K562 (cell line): Measurements from ENCODE around the gene GPRASP3. TPM values are rescaled to one million over a fixed set of nuclear protein-coding genes. Genes with fewer than 3 reads are reported as not detected.

Experiments
- ATAC-seq: fragments of 200-7000 bp; cut with Tn5 transposase; 3 replicates; pipeline ENCODE4 v1.9.1; 2020; ENCODE audit warnings: moderate library complexity
- BruUV-seq: library from RNA; stranded (reverse); fragments of 400-500 nt; replicated peaks from 2 replicates; lab custom pipeline; 2021; lab: Mats Ljungman, UMichigan
- CTCF ChIA-PET: fragments of 300-600 bp; formaldehyde crosslinking; extraction: SDS; loops from one replicate; lab custom pipeline; 2021; ENCODE audit warnings: low intra/inter-chr PET ratio; lab: Yijun Ruan, JAX
- POLR2A ChIA-PET: fragments of 300-600, 350-650 bp; sonication (Branson Sonifier 250); formaldehyde crosslinking; extraction: SDS; loops from one replicate; lab custom pipeline; 2021; ENCODE audit warnings: antibody characterized with exemption, inconsistent platforms; lab: Yijun Ruan, JAX
- DNase-seq, 4 experiments: peaks; one replicate each; pipeline versions ENCODE4 v3.0.0 to v3.0.0-alpha.2; 2011 to 2018; ENCODE audit warnings: low spot score in 3 of 4, mixed read lengths in 3 of 4; ENCODE audit errors: extremely low read depth in 1 of 4
- FAIRE-seq: peaks from 2 replicates; lab custom pipeline; 2011; peaks lifted over from hg19 to GRCh38; lab: Jason Lieb, UNC
- H2AFZ ChIP-seq: 2 replicates; pipeline ENCODE4 v1.6.0; 2011; ENCODE audit warnings: low read depth, low read length, control low read depth, inconsistent platforms
- H3K27ac ChIP-seq: fragments of 200-600 bp; 3 replicates; pipeline ENCODE4 v1.8.0; 2011; ENCODE audit warnings: low read depth, mild to moderate bottlenecking, control low read depth, inconsistent platforms, low read length, moderate library complexity, mixed read lengths; ENCODE audit errors: extremely low read depth
- H3K27me3 ChIP-seq, 2 experiments: fragments of 300-600 bp in 1 of 2; 2 replicates in 1 of 2; 3 replicates in 1 of 2; pipeline versions ENCODE4 v1.6.0 to v1.8.0; 2011; ENCODE audit warnings: inconsistent platforms in 2 of 2, low read length in 2 of 2, mild to moderate bottlenecking in 1 of 2, mixed read lengths in 1 of 2, moderate library complexity in 1 of 2; ENCODE audit not compliant: control insufficient read depth in 2 of 2, insufficient read depth in 2 of 2
- H3K36me3 ChIP-seq: fragments of 300-600 bp; 3 replicates; pipeline ENCODE4 v1.8.0; 2011; ENCODE audit warnings: mild to moderate bottlenecking, low read length, inconsistent platforms; ENCODE audit not compliant: control insufficient read depth, insufficient read depth
- H3K4me1 ChIP-seq, 2 experiments: fragments of 200-600 bp in 1 of 2; replicated peaks in 1 of 2; 2 replicates in 1 of 2; 3 replicates in 1 of 2; pipeline versions ENCODE4 v1.5.1 to v1.8.0; 2011; ENCODE audit warnings: inconsistent platforms in 2 of 2, low read length in 2 of 2, mild to moderate bottlenecking in 1 of 2, mixed read lengths in 1 of 2, moderate library complexity in 1 of 2; ENCODE audit not compliant: control insufficient read depth in 2 of 2, insufficient read depth in 2 of 2
- H3K4me2 ChIP-seq: 2 replicates; pipeline ENCODE4 v1.6.1; 2011; ENCODE audit warnings: low read length, control low read depth, inconsistent platforms, mixed read lengths; ENCODE audit not compliant: insufficient read depth
- H3K4me3 ChIP-seq: fragments of 200-600 bp; sonication (generic), shearing (Covaris generic); 2 replicates; pipeline ENCODE4 v1.5.1; 2016; ENCODE audit warnings: control low read depth, inconsistent platforms
- H3K79me2 ChIP-seq: fragments of 200-600 bp; 3 replicates; pipeline ENCODE4 v1.8.0; 2011; ENCODE audit warnings: low read length, inconsistent platforms; ENCODE audit not compliant: control insufficient read depth, insufficient read depth
- H3K9ac ChIP-seq, 2 experiments: 2 replicates each; pipeline versions ENCODE4 v1.6.0 to v1.6.1; 2011; ENCODE audit warnings: low read depth in 2 of 2, low read length in 2 of 2, control low read depth in 1 of 2, inconsistent platforms in 1 of 2, mild to moderate bottlenecking in 1 of 2, mixed read lengths in 1 of 2; ENCODE audit not compliant: insufficient read depth in 1 of 2
- H3K9me1 ChIP-seq: one replicate; pipeline ENCODE4 v1.6.0; 2011; ENCODE audit warnings: inconsistent platforms, mild to moderate bottlenecking, low read length, moderate library complexity; ENCODE audit not compliant: control insufficient read depth, insufficient read depth
- H3K9me3 ChIP-seq: replicated peaks from 2 replicates; pipeline ENCODE4 v1.5.1; 2011; ENCODE audit warnings: low read depth, low read length, inconsistent platforms; ENCODE audit not compliant: control insufficient read depth, insufficient read depth
- H4K20me1 ChIP-seq: replicated peaks from 2 replicates; pipeline ENCODE4 v1.6.1; 2011; ENCODE audit warnings: low read length, inconsistent platforms, mixed read lengths; ENCODE audit not compliant: control insufficient read depth, insufficient read depth
- ATF7 ChIP-seq: fragments of 450-650 bp; IDR thresholded peaks from 2 replicates; pipeline ENCODE4 v1.7.1; 2014; ENCODE audit warnings: mild to moderate bottlenecking, moderate library complexity
- EP400 ChIP-seq: fragments of 450-650 bp; IDR thresholded peaks from 2 replicates; pipeline ENCODE4 v1.6.1; 2017; ENCODE audit warnings: antibody characterized with exemption, mild to moderate bottlenecking, moderate library complexity
- PHF8 ChIP-seq: fragments of 200-600 bp; sonication (generic); IDR thresholded peaks from 2 replicates; pipeline ENCODE4 v1.6.1; 2012; ENCODE audit warnings: mixed run types, mild to moderate bottlenecking, inconsistent platforms, low read length, moderate library complexity, borderline replicate concordance
- POLR2A ChIP-seq: fragments of 450-650 bp; conservative IDR thresholded peaks from 2 replicates; pipeline ENCODE4 v1.6.1; 2016
- TAL1 ChIP-seq: fragments of 450-650 bp; IDR thresholded peaks from 2 replicates; pipeline ENCODE4 v1.6.1; 2016; ENCODE audit warnings: mild to moderate bottlenecking
- WGBS: fragments of 100-300 bp; shearing (Covaris generic); methylation state at CpG from one replicate; pipeline ENCODE4 v1.1.6; 2016; ENCODE audit warnings: low coverage, mixed read lengths; ENCODE audit not compliant: insufficient coverage; ENCODE audit errors: missing lambda C conversion rate; 5-methylcytosine and 5-hydroxymethylcytosine counted together
- in situ Hi-C: fragments of 300-500 bp; cut with MboI; formaldehyde crosslinking; loops from 4 replicates; pipeline ENCODE4 v1.15.0; 2018; ENCODE audit warnings: inconsistent platforms, mixed read lengths
- intact Hi-C: fragments of 100-400 bp; cut with micrococcal nuclease; formaldehyde crosslinking; loops from 2 replicates; pipeline ENCODE4 v1.14.2; 2022
- polyA plus RNA-seq, 8 experiments: library from polyadenylated mRNA; depleted of rRNA in 4 of 8; stranded (reverse) in 5 of 8; unstranded in 3 of 8; fragments of >200 nt; fragmentation: Nextera tagmentation in 2 of 8; fragmentation: Illumina TruSeq in 1 of 8; extraction: Ambion mirVana in 2 of 8; extraction: Trizol in 1 of 8; gene quantifications; 2 replicates each; pipeline versions ENCODE4 v1.2.1 to v1.2.3, GENCODE V29; 2011 to 2014; ENCODE audit warnings: inconsistent platforms in 1 of 8, missing spikeins in 1 of 8
- total RNA-seq, 7 experiments: library from RNA; depleted of rRNA in 6 of 7; stranded (reverse); fragments of >200 nt in 6 of 7; fragmentation: Illumina TruSeq in 2 of 7; extraction: Trizol in 2 of 7; gene quantifications; 2 replicates each; pipeline versions ENCODE4 v1.2.1 to v1.2.3, GENCODE V29; 2011 to 2021; ENCODE audit warnings: low replicate concordance in 1 of 7
- TF ChIP-seq, protein P1 (sequence below): fragments of 250-450 bp; sonication (Bioruptor Pico); IDR thresholded peaks from 2 replicates; pipeline ENCODE4 v1.4.0; 2020
- TF ChIP-seq, protein P2 (sequence below): fragments of 450-650 bp; IDR thresholded peaks from 2 replicates; pipeline ENCODE4 v1.6.1; 2016
- TF ChIP-seq, protein P3 (sequence below), 3 experiments: IDR thresholded peaks in 2 of 3; conservative IDR thresholded peaks in 1 of 3; 2 replicates each; pipeline ENCODE4 v1.5.1; 2011 to 2012; ENCODE audit warnings: low read length in 3 of 3, mild to moderate bottlenecking in 3 of 3, control low read depth in 2 of 3, improper control_type of control experiment in 1 of 3, inconsistent platforms in 1 of 3, low read depth in 1 of 3, mixed read lengths in 1 of 3, moderate library complexity in 1 of 3; ENCODE audit not compliant: insufficient read depth in 2 of 3

GPRASP3 gene
- total and polyA plus RNA-seq, 9 of the 15 experiments (the other 6 are each of a cell fraction or from before 2014, with no cell fraction given), result 0.50 to 1.9 (median 1.1) TPM

DNA sequence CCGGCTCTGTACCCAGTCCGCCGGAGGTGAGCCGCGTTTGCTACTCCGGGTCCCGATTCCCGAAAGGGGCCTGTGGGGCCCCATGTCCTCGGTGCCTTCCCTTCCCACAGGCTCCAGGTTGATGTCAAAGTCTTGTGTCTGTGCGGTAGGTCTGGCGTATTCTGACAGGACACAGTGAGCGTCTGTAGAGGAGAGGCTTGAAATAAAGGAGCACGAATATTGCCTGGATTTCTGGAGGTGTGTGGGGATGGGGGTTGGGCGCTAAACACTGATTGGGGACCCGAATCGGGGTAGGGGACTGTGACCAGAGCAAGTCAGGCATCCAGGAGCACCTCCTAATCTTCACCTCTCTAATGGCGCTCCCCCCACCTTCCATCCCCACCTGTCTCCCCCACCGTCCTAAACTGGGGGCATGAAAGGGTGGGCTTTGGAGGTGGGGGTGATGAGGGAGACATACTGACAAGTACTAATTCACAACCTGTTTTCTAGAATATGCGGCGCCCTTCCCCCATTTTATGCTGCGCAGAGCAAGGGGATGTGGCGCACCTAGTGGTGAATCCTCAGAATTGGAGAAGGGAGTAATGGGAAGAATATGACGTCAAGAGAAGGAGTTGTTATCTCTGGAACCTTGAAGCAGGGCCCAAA lies 7.4 kb upstream of the GPRASP3 start (continued):
- TF ChIP-seq, protein P1, sequence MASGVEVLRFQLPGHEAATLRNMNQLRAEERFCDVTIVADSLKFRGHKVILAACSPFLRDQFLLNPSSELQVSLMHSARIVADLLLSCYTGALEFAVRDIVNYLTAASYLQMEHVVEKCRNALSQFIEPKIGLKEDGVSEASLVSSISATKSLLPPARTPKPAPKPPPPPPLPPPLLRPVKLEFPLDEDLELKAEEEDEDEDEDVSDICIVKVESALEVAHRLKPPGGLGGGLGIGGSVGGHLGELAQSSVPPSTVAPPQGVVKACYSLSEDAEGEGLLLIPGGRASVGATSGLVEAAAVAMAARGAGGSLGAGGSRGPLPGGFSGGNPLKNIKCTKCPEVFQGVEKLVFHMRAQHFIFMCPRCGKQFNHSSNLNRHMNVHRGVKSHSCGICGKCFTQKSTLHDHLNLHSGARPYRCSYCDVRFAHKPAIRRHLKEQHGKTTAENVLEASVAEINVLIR, result 0 out of 2 replicates have a peak, but pooled peaks have one; percentile 13
- TF ChIP-seq POLR2A (no peak), ATF7 (peak; percentile 83; the same call in 1 of the 2 replicates), TAL1 (no peak), PHF8 (0 out of 2 replicates have a peak, but pooled peaks have one; percentile 2)
- TF ChIP-seq, protein P2, sequence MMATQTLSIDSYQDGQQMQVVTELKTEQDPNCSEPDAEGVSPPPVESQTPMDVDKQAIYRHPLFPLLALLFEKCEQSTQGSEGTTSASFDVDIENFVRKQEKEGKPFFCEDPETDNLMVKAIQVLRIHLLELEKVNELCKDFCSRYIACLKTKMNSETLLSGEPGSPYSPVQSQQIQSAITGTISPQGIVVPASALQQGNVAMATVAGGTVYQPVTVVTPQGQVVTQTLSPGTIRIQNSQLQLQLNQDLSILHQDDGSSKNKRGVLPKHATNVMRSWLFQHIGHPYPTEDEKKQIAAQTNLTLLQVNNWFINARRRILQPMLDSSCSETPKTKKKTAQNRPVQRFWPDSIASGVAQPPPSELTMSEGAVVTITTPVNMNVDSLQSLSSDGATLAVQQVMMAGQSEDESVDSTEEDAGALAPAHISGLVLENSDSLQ, result no peak

DNA sequence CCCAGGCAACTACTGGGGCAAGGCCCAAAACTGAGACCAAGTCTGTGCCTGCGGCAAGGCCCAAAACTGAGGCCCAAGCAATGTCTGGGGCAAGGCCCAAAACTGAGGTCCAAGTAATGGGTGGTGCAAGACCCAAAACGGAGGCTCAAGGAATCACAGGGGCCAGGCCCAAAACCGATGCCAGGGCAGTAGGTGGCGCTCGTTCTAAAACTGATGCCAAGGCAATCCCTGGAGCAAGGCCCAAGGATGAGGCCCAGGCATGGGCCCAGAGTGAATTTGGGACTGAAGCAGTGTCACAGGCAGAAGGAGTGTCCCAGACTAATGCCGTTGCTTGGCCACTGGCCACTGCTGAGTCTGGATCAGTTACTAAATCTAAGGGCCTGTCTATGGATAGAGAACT lies 5.5 kb upstream of the GPRASP3 start:
- Histone ChIP-seq H3K9ac (no peak overlapping the region), H3K79me2 (no peaks in the 10 kb centered on the region), H3K27ac (no peak overlapping the region), H3K9me3 (no peaks in the 10 kb centered on the region), H3K9me1 (no peaks in the 10 kb centered on the region), H2AFZ (no peak overlapping the region), H4K20me1 (no peaks in the 10 kb centered on the region), H3K4me1 (peaks cover 3 to 14% of the 10 kb centered on the region in 2 experiments; a peak in 4 of 5 replicates), H3K27me3 (0 out of 5 replicates have a peak, but pooled peaks cover 0 to 4% of the 10 kb centered on the region in 2 experiments), H3K36me3 (no peaks in the 10 kb centered on the region), H3K4me3 (no peak overlapping the region), H3K4me2 (no peak overlapping the region)
- in situ Hi-C loops (no loop called here), intact Hi-C loops (loop anchor here (10.0 kb wide), 3 partner anchors 120 to 150 kb away; partner anchors contain the start of gene ARMCX5)
- BruUV-seq, result no TSS peak
- 36% methylated on average over 3 of the region's 6 CpGs for WGBS
- CTCF ChIA-PET, result no interaction called here
- ATAC-seq, result no peak
- no peak for DNase-seq
- FAIRE-seq, result no peak
- POLR2A ChIA-PET, result interaction anchor here (1.1 kb wide), 1 partner anchor 35 kb away, joined by 3 read pairs; no protein-coding TSS in a partner anchor
- no peak for TF ChIP-seq EP400
- TF ChIP-seq, protein P3, sequence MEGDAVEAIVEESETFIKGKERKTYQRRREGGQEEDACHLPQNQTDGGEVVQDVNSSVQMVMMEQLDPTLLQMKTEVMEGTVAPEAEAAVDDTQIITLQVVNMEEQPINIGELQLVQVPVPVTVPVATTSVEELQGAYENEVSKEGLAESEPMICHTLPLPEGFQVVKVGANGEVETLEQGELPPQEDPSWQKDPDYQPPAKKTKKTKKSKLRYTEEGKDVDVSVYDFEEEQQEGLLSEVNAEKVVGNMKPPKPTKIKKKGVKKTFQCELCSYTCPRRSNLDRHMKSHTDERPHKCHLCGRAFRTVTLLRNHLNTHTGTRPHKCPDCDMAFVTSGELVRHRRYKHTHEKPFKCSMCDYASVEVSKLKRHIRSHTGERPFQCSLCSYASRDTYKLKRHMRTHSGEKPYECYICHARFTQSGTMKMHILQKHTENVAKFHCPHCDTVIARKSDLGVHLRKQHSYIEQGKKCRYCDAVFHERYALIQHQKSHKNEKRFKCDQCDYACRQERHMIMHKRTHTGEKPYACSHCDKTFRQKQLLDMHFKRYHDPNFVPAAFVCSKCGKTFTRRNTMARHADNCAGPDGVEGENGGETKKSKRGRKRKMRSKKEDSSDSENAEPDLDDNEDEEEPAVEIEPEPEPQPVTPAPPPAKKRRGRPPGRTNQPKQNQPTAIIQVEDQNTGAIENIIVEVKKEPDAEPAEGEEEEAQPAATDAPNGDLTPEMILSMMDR (IDR thresholded peaks at IDR 0.05 in 2 of 3, conservative IDR thresholded peaks at IDR 0.05 in 1 of 3; ENCODE audit: insufficient read depth in 2 of 3, low read depth in 1 of 3, low read length in 3 of 3), result 0 out of 6 replicates have a peak, but pooled peaks of 2 of the 3 experiments have one; percentile 7 to 13
